Non-pigmented ciliary epithelial cell (primary cell): Measurements from ENCODE around the gene EOGT.

Experiments used
- DNase-seq: peaks from one replicate; pipeline ENCODE4 v3.0.0-alpha.2; 2010; ENCODE audit warnings: low read depth

The EOGT gene

GRCh38 chr3:68963376-68963775 is 50.1 kb downstream of the EOGT start:
- no peak for DNase-seq

GRCh38 chr3:68958932-68959331 is 54.6 kb downstream of the EOGT start:
- DNase-seq = no peak

GRCh38 chr3:68957895-68958294 is 55.6 kb downstream of the EOGT start:
- no peak for DNase-seq

DNA sequence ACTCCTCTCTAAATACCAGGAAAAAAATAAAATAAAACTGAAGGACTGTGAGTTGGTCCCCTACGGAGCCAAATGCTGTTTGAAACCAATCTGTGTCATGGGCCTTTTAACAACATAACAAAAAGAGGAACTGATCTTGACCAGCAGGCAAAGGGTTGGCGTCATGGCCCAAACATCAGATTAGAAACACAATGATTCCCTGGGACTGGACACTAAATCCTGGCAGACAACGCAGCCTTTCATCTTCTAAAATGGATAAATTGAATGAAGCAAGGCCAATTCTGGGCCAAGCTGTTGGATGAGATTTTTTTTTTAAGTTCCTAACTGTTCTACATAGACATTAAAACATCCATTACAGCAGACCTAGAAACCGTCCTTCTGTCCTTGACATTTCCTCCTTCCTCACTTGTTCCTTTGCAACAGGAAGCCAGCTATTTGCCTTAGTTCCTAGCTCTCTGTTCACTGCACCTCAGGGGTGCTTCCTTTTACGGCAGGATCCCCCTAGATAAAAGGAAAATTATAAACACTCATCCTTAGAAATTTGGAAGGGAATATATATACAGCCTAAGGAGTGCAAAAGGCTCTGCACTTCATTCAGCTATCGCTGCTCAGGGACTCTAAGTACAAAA is 59.6 kb downstream of the EOGT start:
- DNase-seq = no peak

DNA sequence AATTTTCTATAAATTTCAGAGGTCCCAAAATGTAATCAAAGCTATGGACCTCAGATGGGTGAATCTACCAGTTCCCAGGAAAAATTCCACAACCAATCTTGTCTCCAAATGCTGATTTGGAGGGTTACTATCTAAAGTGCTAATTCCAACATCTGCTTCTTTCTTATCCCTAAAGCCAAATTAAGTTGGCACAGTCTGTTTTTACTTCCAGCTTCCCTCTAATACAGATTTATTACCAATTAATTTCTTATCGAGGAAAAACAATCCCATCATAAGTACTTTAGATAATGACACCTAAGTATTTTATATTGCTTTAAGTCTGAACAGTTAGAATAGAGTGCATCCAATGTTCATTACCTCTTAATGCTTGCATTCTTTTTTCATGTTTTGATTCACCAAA is 68.3 kb downstream of the EOGT start:
- DNase-seq = no peak

DNA sequence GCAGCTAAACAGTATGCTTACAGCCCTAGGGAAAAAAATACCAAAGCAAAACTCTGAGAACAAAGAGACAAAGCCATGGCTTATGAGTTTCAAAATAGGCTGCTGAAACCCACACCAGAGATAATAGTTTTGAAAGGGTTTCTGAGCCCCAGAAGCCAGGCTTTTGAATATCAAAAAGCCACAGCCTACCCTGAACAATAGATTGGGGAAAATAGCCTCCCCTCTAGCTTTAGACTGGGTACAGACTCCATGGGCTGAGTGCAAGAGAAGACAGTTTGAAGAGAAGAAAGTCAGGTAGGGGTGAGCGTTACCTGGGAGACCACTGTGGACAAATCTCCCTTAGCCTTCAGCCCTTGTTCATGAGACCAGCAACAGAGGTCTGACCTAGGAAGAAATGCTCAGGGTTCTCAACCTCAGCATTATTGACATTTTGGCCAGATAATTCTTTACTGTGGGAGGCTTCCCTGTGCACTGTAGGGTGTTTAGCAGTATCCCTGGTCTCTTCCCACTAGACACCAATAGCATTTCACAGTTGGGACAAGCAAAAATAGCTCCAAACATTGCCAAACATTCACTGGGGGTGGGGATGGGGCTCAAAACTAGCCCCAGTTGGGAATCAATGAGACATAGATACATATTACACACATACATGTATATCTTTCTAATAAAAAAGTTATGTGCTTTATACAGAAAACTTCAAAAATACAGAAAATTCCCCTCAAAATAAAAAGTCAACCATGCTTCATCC is 69.6 kb downstream of the EOGT start:
- no peak for DNase-seq

DNA sequence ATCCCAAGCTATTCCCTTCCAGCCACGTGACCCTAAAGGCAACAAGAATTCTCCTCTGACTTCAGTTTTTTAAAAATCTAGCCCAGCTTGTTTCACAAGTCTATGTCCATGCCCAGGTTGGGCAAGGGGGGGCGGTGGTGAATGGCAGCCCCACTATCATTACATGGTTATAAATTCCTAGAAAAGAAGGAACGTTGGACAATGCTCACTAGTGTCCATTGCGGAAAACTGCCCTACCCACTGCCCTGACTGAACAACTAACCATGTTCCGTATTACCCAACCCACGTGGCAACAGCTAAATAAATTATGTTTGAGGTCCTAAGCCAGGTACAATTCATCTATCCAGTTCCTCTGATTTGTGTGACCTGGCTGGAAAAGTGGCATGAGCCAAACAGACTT is 72.4 kb downstream of the EOGT start:
- no peak for DNase-seq

- no peak for DNase-seq
Measured at GRCh38 chr3:68936856-68937255, 76.6 kb downstream of the EOGT start.

GRCh38 chr3:68935778-68936177 is 77.7 kb downstream of the EOGT start:
- DNase-seq = no peak

GRCh38 chr3:68931406-68932149 is 81.9 kb downstream of the EOGT start:
- no peak for DNase-seq
